MV-4-11 (cell line): ENCODE results near the gene HDLBP.

Source experiments
- DNase-seq: peaks from one replicate; lab custom pipeline; 2025; lab: John Stamatoyannopoulos, UW

HDLBP gene

DNA sequence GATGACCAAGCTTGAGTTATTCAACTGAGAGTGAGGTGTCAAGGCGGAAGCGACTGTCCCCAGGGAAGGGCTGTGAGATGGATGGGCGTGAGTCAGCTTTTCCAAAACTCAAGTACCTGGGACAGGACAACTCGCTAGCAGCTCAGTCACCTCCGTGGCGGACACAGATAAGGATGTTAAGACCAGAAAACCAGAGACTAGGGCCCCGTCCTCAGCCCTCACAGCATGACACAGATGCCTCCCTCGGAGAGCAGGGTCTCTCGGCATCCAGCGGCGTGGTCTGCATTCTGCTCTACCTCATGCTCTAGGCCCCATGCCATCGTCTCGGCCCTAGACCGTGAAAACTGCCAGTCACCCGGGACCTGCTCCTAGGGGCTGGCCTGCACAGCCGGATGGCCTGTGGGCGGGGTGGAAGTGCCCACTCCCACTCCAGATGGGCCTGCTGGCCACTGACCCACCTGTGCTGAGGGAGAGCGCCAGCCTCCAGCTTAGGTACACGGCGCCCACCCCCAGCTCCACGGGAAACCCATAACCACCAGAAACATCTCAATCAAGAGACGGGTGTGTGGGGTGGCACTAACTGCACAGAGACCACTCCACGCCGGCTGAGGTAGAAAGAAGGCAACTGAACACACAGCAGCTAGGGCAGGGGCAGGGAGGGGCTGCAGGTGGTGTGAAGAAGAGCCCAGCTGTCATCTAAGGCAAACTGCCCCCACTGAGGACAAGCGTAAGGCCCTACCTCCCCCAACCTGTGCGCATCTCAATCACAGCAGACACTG lies 87.2 kb downstream of the HDLBP start:
- DNase-seq = no peak

GRCh38 chr2:241227594-241227993 lies 87.9 kb downstream of the HDLBP start:
- DNase-seq = no peak

GRCh38 chr2:241226723-241227572 lies 88.5 kb downstream of the HDLBP start:
- no peak for DNase-seq

GRCh38 chr2:241225983-241226382 lies 89.5 kb downstream of the HDLBP start:
- DNase-seq = no peak

DNA sequence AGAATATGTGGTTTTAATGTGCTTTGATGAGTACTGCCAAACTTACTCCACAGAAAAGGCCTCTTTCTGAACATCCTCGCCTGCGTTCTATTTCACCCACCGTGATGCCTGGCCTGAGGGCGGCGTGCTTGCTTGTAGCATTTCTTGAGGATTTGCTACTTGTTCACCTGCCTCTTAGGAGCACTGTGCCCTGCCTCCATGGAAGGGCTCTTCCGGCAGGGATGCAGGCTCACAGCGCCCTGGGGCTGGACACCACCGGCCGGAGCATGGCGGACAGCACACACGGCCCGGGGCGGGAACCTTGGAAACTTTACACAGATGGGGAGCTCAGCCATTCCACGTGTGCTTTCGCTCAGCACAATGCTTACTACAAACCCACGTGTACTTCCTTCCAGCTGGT lies 89.9 kb downstream of the HDLBP start:
- no peak for DNase-seq

DNA sequence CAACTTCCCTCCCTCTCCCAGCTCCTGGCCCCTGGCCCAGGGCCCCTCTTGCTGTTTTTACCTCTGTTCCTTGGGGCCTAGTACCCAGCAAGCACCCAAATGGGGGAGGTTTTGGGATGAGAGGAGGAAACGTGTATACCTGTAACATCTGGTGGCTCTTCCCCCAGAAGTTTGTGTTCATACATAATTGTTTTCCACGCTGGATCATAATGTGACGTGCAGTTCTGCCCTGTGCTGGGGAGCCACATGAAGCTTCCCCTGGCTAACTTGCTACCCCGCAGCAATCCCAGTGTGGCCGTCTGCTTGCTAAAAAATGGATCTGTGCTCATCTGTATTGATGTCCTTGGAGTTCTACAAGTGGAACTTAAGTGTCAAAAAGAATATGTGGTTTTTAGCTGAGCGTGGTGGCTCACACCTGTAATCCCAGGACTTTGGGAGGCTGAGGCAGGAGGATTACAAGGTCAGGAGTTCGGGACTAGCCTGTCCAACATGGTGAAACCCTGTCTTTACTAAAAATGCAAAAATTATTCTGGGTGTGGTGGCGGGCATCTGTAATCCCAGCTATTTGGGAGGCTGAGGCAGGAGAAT lies 90.5 kb downstream of the HDLBP start:
- no peak for DNase-seq

DNA sequence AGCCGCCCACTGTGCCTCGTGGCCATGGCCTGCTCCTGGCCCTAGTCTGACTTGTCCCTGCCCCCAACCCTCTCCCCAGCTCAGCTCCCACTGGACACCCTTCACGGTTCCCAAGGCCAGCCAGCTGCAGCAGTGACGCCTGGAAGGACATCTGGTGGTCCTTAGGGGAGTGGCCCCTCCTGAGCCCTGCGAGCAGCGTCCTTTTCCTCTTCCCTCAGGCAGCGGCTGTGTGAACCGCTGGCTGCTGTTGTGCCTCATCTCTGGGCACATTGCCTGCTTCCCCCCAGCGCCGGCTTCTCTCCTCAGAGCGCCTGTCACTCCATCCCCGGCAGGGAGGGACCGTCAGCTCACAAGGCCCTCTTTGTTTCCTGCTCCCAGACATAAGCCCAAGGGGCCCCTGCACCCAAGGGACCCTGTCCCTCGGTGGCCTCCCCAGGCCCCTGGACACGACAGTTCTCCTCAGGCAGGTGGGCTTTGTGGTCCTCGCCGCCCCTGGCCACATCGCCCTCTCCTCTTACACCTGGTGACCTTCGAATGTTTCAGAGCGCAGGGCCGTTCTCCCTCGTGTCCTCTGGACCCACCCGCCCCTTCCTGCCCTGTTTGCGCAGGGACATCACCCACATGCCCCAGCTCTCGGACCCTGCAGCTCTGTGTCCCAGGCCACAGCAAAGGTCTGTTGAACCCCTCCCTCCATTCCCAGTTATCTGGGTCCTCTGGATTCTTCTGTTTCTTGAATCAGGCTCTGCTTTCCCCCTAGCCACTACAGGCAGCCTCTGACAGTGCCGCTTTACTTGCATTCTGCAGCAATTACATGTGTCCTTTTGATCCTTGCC lies 91.2 kb downstream of the HDLBP start:
- peak; percentile 18 for DNase-seq

DNA sequence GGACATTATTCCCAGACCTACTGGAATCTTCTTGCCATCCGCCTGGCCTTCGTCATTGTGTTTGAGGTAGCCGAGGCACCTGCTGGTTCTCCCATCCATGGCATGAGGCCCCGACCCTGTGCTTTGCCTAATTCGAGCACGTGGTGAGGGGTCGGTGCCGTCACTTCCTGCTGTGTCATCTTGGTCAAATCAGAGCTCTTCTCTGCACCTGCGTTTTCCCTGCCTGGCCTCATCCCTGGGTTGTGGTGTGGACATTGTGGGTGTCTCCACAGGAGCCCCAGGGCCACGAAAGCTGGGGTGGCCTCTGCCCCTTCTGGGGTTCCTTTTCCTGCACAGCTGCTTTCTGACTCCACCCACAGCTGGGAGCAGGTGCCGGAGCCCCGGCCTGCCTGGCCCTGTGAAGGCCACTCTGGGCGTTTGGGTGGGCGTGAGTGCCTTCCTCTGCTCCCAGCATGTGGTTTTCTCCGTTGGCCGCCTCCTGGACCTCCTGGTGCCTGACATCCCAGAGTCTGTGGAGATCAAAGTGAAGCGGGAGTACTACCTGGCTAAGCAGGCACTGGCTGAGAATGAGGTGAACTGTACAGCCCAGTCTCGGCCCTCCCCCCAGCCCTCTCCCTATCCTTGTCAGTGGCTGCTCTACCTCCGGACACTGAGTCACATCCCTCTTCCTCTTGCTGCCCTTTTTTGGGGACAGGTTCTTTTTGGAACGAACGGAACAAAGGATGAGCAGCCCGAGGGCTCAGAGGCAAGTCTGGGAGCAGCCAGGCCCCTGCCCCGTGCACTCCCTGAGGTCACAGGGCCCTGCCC lies 92.1 kb downstream of the HDLBP start:
- DNase-seq = peak; percentile 8

DNA sequence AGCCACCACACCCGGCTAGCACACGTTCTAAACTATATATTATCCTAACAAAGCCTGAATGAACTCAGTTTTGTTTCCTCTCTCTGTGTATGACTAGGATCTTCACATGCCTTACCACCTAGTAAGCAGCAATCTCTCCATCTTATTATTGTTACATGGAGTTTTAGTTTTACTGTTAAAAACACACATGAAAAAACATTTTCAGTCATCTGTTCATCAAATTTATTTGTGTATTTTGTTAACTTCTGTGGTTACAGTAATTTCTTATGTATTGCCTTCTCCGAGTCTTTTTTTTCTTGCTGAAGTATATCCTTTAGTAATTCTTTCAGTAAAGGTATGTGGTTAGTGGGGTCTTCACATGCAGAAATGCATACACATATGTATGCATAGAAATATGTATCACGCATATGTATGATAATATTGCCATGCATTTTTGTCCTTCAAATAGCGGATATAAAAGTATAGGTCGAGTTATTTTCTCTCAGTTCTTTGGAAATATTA lies 95.6 kb downstream of the HDLBP start:
- no peak for DNase-seq

GRCh38 chr2:241219030-241219382 lies 96.5 kb downstream of the HDLBP start:
- DNase-seq = no peak

DNA sequence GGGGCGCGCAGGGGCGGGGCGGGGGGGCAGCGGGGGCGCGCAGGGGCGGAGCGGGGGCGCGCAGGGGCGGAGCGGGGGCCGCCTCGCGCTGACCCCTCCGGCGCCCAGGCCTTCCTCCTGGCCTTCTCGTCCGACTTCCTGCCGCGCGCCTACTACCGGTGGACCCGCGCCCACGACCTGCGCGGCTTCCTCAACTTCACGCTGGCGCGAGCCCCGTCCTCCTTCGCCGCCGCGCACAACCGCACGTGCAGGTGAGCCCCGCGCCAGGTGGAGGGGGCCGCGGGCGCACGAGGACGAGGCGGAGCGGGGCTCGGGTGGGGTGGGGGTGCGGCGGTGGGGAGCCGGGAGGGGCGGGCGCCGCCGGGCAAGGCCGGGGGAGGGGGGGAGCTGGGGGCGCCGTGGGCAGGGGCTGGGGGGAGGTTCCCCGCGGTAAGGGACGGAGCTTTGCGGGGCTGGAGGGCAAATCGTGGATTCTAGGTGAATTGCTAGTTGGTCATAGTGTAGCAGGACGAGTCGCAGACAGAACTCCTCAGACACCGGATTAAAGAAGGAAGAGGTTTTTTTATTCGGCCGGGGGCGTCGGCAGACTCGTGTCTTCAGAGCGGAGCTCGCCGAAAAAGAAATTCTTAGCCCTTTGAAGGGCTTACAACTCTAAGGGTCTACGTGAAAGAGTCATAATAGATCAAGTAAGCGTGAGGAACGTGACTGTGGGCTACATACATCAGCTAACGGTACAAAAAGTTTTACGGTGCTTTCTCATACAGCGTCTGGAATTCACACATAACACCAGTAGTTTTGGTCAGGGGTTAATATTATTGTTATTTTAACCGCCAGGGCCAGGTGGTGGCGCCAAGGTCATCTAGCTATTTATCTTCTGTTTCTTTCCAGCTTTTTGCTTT lies 97.1 kb downstream of the HDLBP start:
- no peak for DNase-seq

- no peak for DNase-seq
Observed at GRCh38 chr2:241217320-241218031, 98.0 kb downstream of the HDLBP start.

DNA sequence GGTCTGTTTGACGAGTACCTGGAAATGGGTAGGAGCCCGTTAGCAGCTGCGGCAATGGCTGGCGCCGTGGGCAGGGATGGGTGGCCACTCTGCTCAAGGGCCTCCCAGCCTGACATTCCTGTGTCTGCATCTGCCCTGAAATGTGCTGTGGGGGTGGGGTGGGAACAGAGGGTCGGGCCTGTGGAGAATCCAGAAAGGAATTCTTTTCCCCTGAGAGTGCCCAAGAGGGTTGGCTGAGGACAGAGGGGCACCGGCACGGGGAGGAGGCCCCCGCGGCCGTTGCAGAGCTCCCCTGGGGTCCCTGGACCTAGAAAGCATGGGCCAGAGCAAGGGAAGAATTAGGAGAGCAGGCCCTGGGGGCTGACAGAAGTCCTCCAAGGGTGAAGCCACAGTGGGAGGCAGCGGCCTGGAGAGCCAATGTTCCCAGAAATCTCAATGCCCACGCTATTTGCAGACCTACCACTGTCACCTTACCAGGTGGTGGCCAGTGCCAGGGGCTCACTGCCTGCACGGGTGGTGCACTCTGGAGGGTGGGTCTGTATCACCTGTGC lies 99.2 kb downstream of the HDLBP start:
- DNase-seq = no peak

GRCh38 chr2:241215421-241215820 lies 100.1 kb downstream of the HDLBP start:
- no peak for DNase-seq

- no peak for DNase-seq
Observed at GRCh38 chr2:241214766-241215165, 100.7 kb downstream of the HDLBP start.

DNA sequence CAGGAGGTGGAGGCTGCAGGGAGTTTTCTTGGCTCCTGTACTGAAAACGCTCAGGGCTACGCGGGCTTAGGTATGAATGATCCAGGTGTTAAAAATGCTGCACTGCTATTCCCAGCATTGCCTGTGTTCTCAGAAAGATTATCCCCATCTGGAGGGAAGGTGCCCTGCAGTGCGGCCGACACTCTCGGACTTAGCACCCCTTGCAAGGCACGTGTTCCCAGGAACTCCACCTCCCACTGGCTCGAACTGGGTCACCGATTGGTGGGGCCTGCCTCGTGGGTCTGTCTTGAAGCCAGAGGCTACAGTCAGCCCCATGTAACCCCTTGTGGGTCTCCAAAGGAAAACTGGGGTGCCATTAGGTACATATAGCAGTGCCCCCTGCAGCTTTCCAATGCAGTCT lies 101.3 kb downstream of the HDLBP start:
- no peak for DNase-seq

GRCh38 chr2:241213567-241213966 lies 101.9 kb downstream of the HDLBP start:
- no peak for DNase-seq

GRCh38 chr2:241213041-241213440 lies 102.4 kb downstream of the HDLBP start:
- no peak for DNase-seq

- no peak for DNase-seq
Observed at GRCh38 chr2:241211276-241211675, 104.2 kb downstream of the HDLBP start.
